Thymus (tissue), 11 donors: ENCODE measurements around the gene SERF2. TPM values are rescaled to one million over a fixed set of nuclear protein-coding genes. Genes with fewer than 3 reads are reported as not detected.
"Not testable (repeated sequence)": the region's sequence is repeated elsewhere in the genome, so short reads cannot be mapped to it uniquely, and the experiment has no call there.

Source experiments
- DNase-seq, 9 donors: peaks; one replicate each; pipeline ENCODE4 v3.0.0-alpha.2; 2013; ENCODE audit warnings: low spot score in 9 of 9, low read depth in 6 of 9, missing footprints in 1 of 9
- H3K27ac ChIP-seq, 2 donors: one replicate each; pipeline ENCODE4 v1.5.1; 2013; ENCODE audit warnings: control low read depth in 1 of 2, low read depth in 1 of 2, low read length in 1 of 2, mild to moderate bottlenecking in 1 of 2, moderate library complexity in 1 of 2
- H3K27me3 ChIP-seq, 2 donors: one replicate each; pipeline ENCODE4 v1.5.1; 2013; ENCODE audit warnings: low read length in 1 of 2; ENCODE audit not compliant: control insufficient read depth in 2 of 2, insufficient read depth in 1 of 2
- H3K36me3 ChIP-seq, 2 donors: one replicate each; pipeline ENCODE4 v1.5.1; 2013; ENCODE audit warnings: low read length in 1 of 2, mild to moderate bottlenecking in 1 of 2, moderate library complexity in 1 of 2; ENCODE audit not compliant: control insufficient read depth in 2 of 2, insufficient read depth in 2 of 2
- H3K4me1 ChIP-seq, 2 donors: one replicate each; pipeline ENCODE4 v1.5.1; 2013; ENCODE audit warnings: low read length in 2 of 2; ENCODE audit not compliant: control insufficient read depth in 2 of 2, insufficient read depth in 2 of 2
- H3K4me3 ChIP-seq, 2 donors: one replicate each; pipeline ENCODE4 v1.5.1; 2013; ENCODE audit warnings: low read length in 2 of 2, control low read depth in 1 of 2, mild to moderate bottlenecking in 1 of 2
- H3K9me3 ChIP-seq, 2 donors: one replicate each; pipeline ENCODE4 v1.5.1; 2013; ENCODE audit warnings: low read length in 1 of 2, mild to moderate bottlenecking in 1 of 2; ENCODE audit not compliant: control insufficient read depth in 2 of 2, insufficient read depth in 1 of 2
- WGBS: extraction: QIAGEN DNeasy Blood & Tissue Kit; methylation state at CpG from one replicate; pipeline ENCODE4 v1.1.7; 2013; 5-methylcytosine and 5-hydroxymethylcytosine counted together
- polyA plus RNA-seq: library from polyadenylated mRNA; stranded (reverse); fragments of 200-250 nt; gene quantifications from one replicate; pipeline ENCODE4 v1.2.3, GENCODE V29; 2013
- total RNA-seq: library from RNA; stranded (reverse); fragments of 120-200 nt; gene quantifications from one replicate; pipeline ENCODE4 v1.2.4, GENCODE V29; 2013
- donor health status: healthy.

SERF2 gene
- total and polyA plus RNA-seq, 2 donors = 862 to 1,456 TPM

DNA sequence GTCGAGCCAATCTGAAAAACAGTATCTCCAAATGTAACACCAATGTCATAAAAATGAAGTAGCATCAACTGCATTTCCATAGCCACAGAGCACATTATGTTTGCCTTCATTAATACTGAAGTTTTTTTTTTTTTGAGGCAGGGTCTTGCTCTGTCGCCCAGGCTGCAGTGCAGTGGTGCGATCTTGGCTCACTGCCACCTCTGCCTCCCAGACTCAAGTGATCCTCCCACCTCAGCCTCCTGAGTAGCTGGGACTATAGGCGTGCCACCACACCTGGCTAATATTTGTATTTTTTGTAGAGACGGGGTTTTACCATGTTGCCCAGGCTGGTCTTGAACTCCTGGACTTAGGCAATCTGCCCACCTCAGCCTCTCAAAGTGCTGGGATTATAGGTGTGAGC lies 22.9 kb downstream of the SERF2 start:
- peaks cover 48 to 69% of the 10 kb centered on the region in 2 donors for H3K36me3 ChIP-seq
- 97% methylated on average over 5 of the region's 5 CpGs for WGBS
- DNase-seq = not testable (repeated sequence)

DNA sequence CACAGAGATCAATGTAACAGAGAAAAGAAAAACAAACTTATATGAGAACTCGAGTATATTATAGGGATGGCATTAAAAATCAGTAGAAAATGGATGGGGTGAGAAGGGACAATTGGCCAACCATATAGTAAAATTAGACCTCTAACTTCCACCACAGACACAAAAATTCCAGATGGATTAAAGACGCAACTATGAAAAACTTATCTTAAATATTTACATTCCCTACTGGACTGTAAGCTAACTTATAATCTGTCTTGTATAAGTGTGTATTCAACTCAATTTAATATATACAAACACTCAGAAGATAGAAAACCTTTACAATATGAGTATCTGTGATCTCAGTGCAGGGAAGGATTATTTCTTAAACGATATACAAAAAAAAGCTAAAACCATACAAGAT lies 29.4 kb downstream of the SERF2 start:
- Histone ChIP-seq H3K36me3 (peaks cover 8 to 13% of the 10 kb centered on the region in 2 donors), H3K4me3 (no peak overlapping the region), H3K4me1 (peaks cover 15 to 20% of the 10 kb centered on the region in 2 donors), H3K27me3 (no peaks in the 10 kb centered on the region), H3K27ac (no peak overlapping the region), H3K9me3 (peaks cover 0 to 8% of the 10 kb centered on the region in 2 donors)
- no peak for DNase-seq
- WGBS = 96% methylated on average over 3 of the region's 3 CpGs

More for the DNA sequence above, 22.9 kb downstream of the SERF2 start:
- H3K27me3 ChIP-seq, H3K9me3 ChIP-seq, H3K4me3 ChIP-seq, H3K4me1 ChIP-seq, H3K27ac ChIP-seq: not testable (repeated sequence)

DNA sequence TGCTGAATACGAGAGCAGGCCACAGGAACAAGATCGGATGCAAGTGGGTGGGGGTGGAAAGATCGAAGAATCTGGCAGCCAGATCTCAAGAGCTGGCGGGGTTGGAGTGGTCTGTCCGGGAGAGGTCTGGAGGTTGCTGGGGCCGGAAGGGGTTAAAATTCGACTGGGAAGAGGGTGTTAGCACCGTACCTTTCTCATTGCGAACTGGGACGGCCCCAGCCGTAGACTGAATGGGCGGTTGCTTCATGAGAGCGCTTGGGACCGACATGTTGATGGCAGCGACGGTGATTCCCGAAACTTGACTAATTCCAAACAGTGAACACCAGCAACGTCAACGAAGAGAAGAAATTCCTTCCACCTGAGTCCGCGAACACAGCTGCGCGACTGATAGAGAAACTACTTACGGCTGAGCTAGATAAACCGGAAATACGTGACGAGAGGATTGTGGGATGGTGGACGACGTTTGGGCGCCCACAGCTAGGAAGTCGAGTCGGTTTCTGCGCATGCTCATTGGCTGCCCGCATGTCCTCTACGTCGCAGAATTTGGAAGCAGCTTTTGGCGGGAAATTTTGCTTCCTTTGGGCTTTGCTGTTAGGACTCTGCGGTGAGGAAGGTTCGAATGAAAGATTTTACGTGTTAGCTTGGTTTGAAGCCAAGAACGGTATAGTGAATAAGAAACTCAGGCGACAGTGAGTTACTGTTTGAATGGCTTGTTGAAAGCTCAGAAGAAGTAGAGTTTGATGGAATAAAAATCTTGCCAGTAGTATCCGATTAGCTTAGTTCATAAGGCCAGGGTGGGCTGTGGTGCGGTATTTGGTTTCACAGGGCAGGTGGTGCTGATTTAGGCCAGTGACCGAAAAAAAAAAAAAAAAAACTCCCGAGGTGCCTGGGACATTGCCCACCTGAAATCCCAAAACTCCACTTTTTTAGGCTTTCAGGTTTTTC lies 32.5 kb downstream of the SERF2 start, which contains the start of gene MFAP1:
TSS of gene MFAP1 (minus strand) at position 389 of the 945 bp plus-strand sequence. CDS start at position 268, 121 bp downstream.
- H3K36me3 ChIP-seq = peaks cover under 1 to 7% of the 10 kb centered on the region in 2 donors
- peak; percentile 89 to 97 (median 95) for DNase-seq
- H3K4me1 ChIP-seq = peaks cover 21 to 31% of the 10 kb centered on the region in 2 donors
- peak within 1 kb of the TSS; percentile 63 to 70 for H3K4me3 ChIP-seq
- WGBS = 9% methylated on average over 46 of the region's 46 CpGs
- H3K27ac ChIP-seq = peak within 1 kb of the TSS; percentile 80 to 89
- H3K27me3 ChIP-seq = no peaks in the 10 kb centered on the region
- peaks cover 0 to 8% of the 10 kb centered on the region in 2 donors for H3K9me3 ChIP-seq

DNA sequence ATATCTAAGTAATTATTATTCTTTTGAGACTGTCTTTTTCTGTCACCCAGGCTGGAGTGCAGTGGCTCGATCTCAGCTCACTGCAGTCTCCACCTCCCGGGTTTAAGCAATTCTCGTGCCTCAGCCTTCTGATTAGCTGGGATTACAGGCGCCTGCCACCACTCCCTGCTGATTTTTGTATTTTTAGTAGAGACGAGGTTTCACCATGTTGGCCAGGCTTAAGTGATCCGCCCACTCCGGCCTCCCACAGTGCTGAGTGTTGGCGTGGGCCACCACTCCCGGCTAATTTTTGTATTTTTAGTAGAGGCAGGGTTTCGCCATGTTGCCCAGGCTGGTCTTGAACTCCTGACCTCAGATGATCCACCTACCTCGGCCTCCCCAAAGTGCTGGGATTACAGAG lies 33.2 kb downstream of the SERF2 start:
- DNase-seq, H3K27ac ChIP-seq, H3K4me3 ChIP-seq, H3K27me3 ChIP-seq, H3K36me3 ChIP-seq, H3K9me3 ChIP-seq: not testable (repeated sequence)
- 97% methylated on average over 11 of the region's 11 CpGs for WGBS
- peaks cover 21 to 31% of the 10 kb centered on the region in 2 donors for H3K4me1 ChIP-seq

DNA sequence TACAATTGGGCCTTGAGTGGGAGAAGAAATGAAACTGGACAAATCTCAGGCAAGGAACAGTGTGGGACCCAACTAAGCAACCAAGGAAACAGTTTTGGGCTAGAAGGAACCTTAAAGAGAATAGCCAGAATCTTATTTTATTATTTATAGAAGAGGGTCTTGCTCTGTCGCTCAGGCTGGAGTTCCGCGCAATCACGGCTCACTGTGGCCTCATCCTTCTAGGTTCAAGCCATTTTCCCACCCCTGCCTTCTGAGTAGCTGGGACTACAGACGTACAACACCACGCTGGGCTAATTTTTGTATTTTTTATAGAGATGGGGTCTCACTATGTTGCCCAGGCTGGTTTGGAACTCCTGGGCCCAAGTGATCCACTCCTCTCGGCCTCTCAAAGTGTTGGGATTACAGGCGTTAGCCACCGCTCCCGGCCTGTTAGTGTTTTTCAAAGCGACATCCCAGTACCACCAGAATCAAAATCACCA lies 33.9 kb downstream of the SERF2 start:
- peaks cover 0 to 8% of the 10 kb centered on the region in 2 donors for H3K9me3 ChIP-seq
- peaks cover 0 to 6% of the 10 kb centered on the region in 2 donors for H3K36me3 ChIP-seq
- peak overlapping the region; percentile 0 to 81 for H3K27ac ChIP-seq
- DNase-seq = no peak
- 95% methylated on average over 11 of the region's 11 CpGs for WGBS
- H3K27me3 ChIP-seq = no peaks in the 10 kb centered on the region
- peaks cover 21 to 31% of the 10 kb centered on the region in 2 donors for H3K4me1 ChIP-seq
- peak overlapping the region in 1 of 2 donors; percentile 75 for H3K4me3 ChIP-seq

DNA sequence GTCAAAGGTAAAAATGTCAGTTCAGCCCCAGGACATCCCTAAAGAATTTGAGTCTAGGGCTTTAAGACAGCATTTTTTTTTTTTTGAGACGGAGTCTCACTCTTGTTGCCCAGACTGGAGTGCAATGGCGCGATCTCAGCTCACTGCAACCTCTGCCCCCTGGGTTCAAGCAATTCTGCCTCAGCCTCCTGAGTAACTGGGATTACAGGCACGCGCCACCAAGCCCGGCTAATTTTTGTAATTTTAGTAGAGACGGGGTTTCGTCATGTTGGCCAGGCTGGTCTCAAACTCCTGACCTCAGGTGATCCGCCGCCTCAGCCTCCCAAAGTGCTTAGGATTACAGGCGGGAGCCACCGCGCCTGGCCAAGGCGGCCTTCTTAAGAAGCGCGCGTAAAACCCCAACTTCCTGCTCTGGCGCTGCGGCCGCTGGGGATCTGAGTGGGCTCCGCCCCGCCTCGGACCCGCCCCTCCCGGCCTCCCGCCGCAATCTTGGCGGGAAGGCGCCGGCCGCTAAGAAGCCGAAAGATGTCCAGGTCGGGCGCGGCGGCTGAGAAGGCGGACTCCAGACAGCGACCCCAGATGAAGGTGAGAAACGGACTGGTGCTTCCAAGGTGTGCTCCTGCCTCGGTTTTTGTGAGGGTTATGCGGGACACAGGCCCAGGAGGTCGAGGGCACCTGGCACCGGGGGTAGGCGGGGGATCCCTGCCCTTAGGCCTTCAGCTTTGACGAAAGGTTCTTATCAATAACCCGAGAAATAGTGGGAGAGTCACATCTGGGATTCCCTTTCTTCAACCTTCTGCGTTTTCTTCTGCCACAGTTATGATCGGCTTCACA lies 34.6 kb downstream of the SERF2 start, which contains the start of gene WDR76:
TSS of gene WDR76 (plus strand) at position 495 of the 834 bp plus-strand sequence. CDS start at position 526, 31 bp downstream.
- Histone ChIP-seq H3K4me1 (peaks cover 21 to 31% of the 10 kb centered on the region in 2 donors), H3K27me3 (no peaks in the 10 kb centered on the region), H3K9me3 (peaks cover 0 to 8% of the 10 kb centered on the region in 2 donors), H3K4me3 (peak within 1 kb of the TSS; percentile 75 to 83), H3K27ac (peak within 1 kb of the TSS; percentile 57 to 81), H3K36me3 (peaks cover 0 to 6% of the 10 kb centered on the region in 2 donors)
- 7% methylated on average over 48 of the region's 48 CpGs for WGBS
- peak in 8 of 9 donors; percentile 25 to 79 (median 50) for DNase-seq

DNA sequence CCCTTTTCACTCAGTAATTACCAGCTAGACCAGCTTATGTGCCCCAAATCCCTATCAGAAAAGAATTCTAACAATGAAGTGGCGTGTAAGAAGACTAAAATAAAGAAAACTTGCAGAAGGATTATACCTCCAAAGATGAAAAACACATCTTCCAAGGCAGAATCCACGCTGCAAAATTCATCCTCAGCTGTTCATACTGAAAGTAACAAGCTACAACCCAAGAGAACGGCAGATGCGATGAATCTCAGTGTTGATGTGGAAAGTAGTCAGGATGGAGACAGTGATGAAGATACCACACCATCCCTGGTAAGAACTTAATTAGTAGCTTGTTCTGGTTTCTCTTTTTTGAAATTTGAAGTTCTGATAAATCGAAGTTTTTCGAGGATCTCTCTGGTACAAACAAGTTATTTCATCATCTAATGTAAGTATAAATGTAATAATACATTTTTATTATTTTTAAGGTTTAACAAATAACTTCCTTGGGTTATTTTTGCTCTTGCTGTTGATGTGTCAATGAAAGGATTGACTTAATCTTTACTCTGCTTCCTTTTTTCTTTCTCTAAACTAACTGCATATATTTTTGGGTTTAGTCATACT lies 36.0 kb downstream of the SERF2 start:
- no peaks in the 10 kb centered on the region for H3K27me3 ChIP-seq
- H3K27ac ChIP-seq = peak overlapping the region; percentile 36 to 65
- peak overlapping the region; percentile 75 to 83 for H3K4me3 ChIP-seq
- peaks cover 0 to 8% of the 10 kb centered on the region in 2 donors for H3K9me3 ChIP-seq
- WGBS = 63% methylated on average over 6 of the region's 6 CpGs
- peaks cover 20 to 28% of the 10 kb centered on the region in 2 donors for H3K4me1 ChIP-seq
- DNase-seq = peak in 4 of 9 donors; percentile 11 to 36 (median 20)
- peaks cover 0 to 8% of the 10 kb centered on the region in 2 donors for H3K36me3 ChIP-seq

DNA sequence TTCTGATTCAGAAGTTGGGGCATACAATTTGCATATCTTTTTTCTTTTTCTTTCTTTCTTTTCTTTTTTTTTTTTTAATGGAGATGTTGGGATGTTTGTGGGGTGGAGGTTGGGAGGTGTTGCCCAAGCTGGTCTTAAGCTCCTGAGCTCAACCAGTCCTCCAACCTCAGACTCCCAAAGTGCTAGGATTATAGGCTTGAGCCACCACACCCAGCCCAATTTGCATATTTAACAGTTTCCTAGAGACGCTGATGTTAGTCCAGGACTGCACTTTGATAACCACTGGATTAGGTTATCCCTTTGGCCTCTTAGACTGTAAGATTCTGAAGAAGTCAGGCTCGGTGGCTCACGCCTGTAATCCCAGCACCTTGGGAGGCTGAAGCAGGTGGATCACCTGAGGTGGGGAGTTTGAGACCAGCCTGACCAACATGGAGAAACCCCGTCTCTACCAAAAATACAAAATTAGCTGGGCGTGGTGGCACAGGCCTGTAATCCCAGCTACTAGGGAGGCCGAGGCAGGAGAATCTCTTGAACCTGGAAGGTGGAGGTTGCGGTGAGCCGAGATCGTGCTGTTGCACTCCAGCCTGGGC lies 37.9 kb downstream of the SERF2 start:
- WGBS = 97% methylated on average over 9 of the region's 9 CpGs
- H3K4me3 ChIP-seq, H3K9me3 ChIP-seq, H3K27ac ChIP-seq, H3K27me3 ChIP-seq, DNase-seq: not testable (repeated sequence)
- H3K4me1 ChIP-seq = peaks cover 11 to 19% of the 10 kb centered on the region in 2 donors
- H3K36me3 ChIP-seq = peaks cover 3 to 15% of the 10 kb centered on the region in 2 donors
